HG02798 (cell line): Measurements from ENCODE around the gene ABCC11.
"Not testable (repeated sequence)": the region's sequence is repeated elsewhere in the genome, so short reads cannot be mapped to it uniquely, and the experiment has no call there.

Experiments used
- ATAC-seq: cut with Tn5 transposase; IDR thresholded peaks from one replicate; pipeline ENCODE4 v1.9.1; 2021; ENCODE audit warnings: mild to moderate bottlenecking; ENCODE audit not compliant: unreplicated experiment, poor library complexity

Gene ABCC11

GRCh38 chr16:48250520-48251278, 3.4 kb upstream of the ABCC11 start:
- no peak for ATAC-seq

- no peak for ATAC-seq
These were observed 1.3 kb downstream of the ABCC11 start for GRCh38 chr16:48246066-48246465.

GRCh38 chr16:48244863-48245195, 2.5 kb downstream of the ABCC11 start:
- no peak for ATAC-seq

GRCh38 chr16:48244080-48244862, 3.1 kb downstream of the ABCC11 start, which contains the start of gene LONP2:
Gene LONP2, plus strand, starts transcription at chr16:48244300. Its CDS starts 89 bp downstream, at chr16:48244389.
- peak; percentile 95 for ATAC-seq

- not testable (repeated sequence) for ATAC-seq
These were observed 7.2 kb downstream of the ABCC11 start for GRCh38 chr16:48240147-48240546.

- ATAC-seq: no peak
These were observed 11.1 kb downstream of the ABCC11 start for GRCh38 chr16:48236286-48236685.

GRCh38 chr16:48235556-48236136, 11.7 kb downstream of the ABCC11 start:
- no peak for ATAC-seq

GRCh38 chr16:48235058-48235555, 12.2 kb downstream of the ABCC11 start:
- no peak for ATAC-seq

- no peak for ATAC-seq
These were observed 12.7 kb downstream of the ABCC11 start for GRCh38 chr16:48234630-48235029.

GRCh38 chr16:48232493-48233040, 14.8 kb downstream of the ABCC11 start:
- no peak for ATAC-seq

GRCh38 chr16:48231727-48232492, 15.4 kb downstream of the ABCC11 start:
- ATAC-seq: peak; percentile 64

- ATAC-seq: no peak
These were observed 21.9 kb downstream of the ABCC11 start for GRCh38 chr16:48225456-48225855.

GRCh38 chr16:48223490-48223889, 23.8 kb downstream of the ABCC11 start:
- ATAC-seq: no peak

GRCh38 chr16:48220891-48221290, 26.4 kb downstream of the ABCC11 start:
- no peak for ATAC-seq

GRCh38 chr16:48218473-48218872, 28.9 kb downstream of the ABCC11 start:
- no peak for ATAC-seq

- ATAC-seq: no peak
These were observed 29.6 kb downstream of the ABCC11 start for GRCh38 chr16:48217708-48218107.

GRCh38 chr16:48215738-48216137, 31.6 kb downstream of the ABCC11 start:
- ATAC-seq: no peak

GRCh38 chr16:48212033-48212432, 35.3 kb downstream of the ABCC11 start:
- ATAC-seq: no peak

GRCh38 chr16:48210747-48211146, 36.6 kb downstream of the ABCC11 start:
- ATAC-seq: no peak

- no peak for ATAC-seq
These were observed 40.6 kb downstream of the ABCC11 start for GRCh38 chr16:48206594-48207242.
